Putamen (tissue), 1 donor: ENCODE data around the gene FRMPD4.
"Not testable (repeated sequence)": the region's sequence is repeated elsewhere in the genome, so short reads cannot be mapped to it uniquely, and the experiment has no call there.

Source experiments
- DNase-seq: peaks from one replicate; pipeline ENCODE4 v3.0.0-alpha.2; 2016; ENCODE audit warnings: low spot score

FRMPD4 gene

GRCh38 chrX:12138361-12139313 lies at the start of gene FRMPD4:
Gene FRMPD4 (plus strand): TSS chrX:12138473. CDS start chrX:12138972, 499 bp downstream.
- peak; percentile 21 for DNase-seq

DNA sequence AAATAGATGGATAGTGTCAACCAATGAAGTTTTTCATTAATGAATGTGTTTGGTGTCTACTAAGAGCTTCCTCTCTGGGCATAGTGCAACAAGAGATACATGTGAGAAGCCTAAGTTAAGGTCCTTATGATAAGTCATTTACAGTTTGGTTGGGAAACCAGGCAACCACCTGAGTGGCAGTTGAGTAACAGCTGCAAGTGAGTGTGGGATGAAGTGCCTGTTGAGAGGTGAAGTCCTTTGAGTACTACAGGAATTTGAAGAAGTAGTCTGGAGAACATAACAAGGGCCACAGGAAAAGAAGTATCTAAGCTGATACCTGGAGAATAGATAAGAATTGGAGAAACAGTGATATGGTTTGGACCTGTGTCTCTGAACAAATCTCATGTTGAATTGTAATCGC lies 48.5 kb upstream of the FRMPD4 start:
- no peak for DNase-seq

GRCh38 chrX:12113321-12113720 lies 25.0 kb upstream of the FRMPD4 start:
- no peak for DNase-seq

- DNase-seq, result no peak
Measured at GRCh38 chrX:12115377-12115776, 22.9 kb upstream of the FRMPD4 start.

GRCh38 chrX:12118134-12118533 lies 20.1 kb upstream of the FRMPD4 start:
- DNase-seq, result no peak

GRCh38 chrX:12128017-12128416 lies 10.3 kb upstream of the FRMPD4 start:
- no peak for DNase-seq

DNA sequence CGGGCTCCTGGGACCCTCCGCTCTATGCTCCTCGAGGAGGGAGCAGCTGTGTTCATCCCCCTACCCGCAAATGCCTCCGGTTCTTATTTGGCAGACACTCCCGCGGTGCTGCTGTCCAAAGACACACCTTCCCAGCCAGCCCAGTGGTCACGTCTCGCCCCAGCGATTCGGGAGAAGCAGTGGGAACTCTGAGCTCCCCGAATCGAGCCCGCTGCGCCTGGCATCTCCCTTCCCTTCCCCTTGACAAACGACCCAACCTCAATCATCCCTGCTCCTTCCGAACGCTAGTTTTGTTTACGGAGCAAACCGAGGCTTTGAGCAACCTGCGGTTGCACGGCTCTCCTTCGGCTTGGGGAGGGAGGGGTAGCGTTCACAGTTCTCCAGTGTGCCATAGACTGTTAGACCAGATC lies 317 bp upstream of the FRMPD4 start:
- no peak for DNase-seq

- no peak for DNase-seq
Measured at GRCh38 chrX:12139934-12140611, 1.8 kb downstream of the FRMPD4 start.

- no peak for DNase-seq
Measured at GRCh38 chrX:12141511-12141910, 3.2 kb downstream of the FRMPD4 start.

DNA sequence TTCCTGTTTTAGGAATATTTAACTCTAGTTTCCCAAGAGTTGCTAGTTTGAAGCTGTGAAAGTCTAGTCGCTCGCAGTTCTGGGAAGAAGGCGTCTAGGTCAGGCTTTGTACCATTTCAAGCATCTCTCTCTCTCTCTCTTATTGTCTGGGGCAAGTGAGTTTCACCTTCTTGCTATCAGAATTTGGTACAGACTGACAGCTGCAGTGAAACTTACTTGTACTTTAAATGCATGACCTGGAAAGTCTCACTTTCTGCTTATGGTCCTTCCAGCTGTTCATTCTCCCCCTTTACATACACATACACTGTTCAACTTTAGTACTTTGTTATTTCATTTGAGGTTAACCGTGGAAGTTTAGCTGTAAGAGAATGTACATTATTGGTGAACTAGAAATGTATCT lies 4.4 kb downstream of the FRMPD4 start:
- DNase-seq, result no peak

DNA sequence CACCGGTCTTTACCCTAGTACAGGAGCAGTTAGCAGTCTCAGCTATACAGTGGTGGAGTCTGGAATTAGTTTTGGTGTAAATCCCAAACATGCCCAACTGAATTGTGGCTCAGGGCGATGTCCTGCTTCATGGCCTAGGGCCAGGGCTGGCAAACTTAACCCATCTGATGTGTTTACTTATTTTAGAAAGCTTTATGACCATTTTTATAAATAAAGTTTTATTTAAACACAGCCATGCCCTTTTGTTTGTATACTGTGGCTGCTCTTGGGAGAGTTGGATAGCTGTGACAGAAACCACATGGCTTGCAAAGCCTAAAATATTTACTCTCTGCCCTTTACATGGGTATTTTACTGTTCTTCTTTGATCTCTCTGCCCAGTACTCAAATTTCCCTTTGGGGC lies 7.1 kb downstream of the FRMPD4 start:
- DNase-seq, result no peak

DNA sequence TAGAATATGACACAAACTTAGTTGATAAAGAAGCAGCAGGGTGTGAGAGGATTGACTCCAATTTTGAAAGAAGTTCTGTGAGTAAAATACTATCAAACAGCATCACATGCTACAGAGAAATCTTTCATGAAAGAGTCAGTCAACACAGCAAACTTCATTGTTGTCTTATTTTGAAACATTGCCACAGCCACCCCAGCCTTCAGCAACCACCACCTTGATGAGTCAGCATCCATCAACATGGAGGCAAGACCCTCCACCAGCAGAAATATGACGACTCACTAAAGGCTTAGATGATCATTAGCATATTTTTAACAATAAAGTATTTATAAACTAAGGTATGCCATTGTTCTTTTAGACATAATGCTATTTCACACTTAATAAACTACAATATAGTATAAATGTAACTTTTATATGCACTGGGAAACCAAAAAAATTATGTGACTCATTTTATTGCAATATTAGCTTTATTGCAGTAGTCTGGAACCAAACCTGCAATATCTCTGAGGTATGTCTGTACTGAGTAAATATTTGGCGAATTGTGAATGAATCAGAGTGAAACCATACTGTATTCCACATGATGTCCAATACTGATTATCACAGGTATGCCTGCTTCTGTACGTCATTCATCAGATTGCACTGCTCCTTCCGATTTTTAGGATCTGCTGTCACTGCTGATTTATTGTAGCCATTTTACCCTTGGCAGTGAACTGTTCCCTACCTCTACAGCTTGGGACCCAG lies 11.6 kb downstream of the FRMPD4 start:
- no peak for DNase-seq

- DNase-seq, result no peak
Measured at GRCh38 chrX:12153317-12153716, 15.0 kb downstream of the FRMPD4 start.

- no peak for DNase-seq
Measured at GRCh38 chrX:12153741-12154140, 15.5 kb downstream of the FRMPD4 start.

- no peak for DNase-seq
Measured at GRCh38 chrX:12159799-12160198, 21.5 kb downstream of the FRMPD4 start.

GRCh38 chrX:12162420-12162819 lies 24.1 kb downstream of the FRMPD4 start:
- DNase-seq, result no peak

DNA sequence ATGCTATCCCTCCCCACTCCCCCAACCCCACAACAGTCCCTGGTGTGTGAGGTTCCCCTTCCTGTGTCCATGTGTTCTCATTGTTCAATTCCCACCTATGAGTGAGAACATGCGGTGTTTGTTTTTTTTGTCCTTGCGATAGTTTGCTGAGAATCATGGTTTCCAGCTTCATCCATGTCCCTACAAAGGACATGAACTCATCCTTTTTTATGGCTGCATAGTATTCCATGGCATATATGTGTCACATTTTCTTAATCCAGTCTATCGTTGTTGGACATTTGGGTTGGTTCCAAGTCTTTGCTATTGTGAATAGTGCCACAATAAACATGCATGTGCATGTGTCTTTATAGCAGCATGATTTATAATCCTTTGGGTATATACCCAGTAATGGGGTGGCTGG lies 25.9 kb downstream of the FRMPD4 start:
- not testable (repeated sequence) for DNase-seq

DNA sequence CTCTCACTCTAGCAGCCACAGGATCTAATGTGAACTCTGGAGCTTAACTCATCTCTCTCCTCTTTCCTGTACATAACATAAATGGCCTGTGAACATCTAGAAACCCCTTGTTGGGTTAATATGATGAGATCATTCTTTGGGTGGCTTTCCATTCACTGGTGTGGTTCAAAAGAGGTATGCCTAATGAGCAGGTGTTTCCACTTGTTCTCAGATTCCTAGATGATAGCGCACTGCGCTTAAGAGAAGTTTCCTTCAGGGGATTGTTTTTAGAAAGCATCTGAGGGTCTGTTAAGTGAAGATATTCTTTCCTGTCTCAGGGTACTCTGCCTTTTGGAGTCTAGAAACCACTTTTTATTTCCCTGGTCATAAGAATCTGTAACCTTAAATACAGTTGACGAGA lies 32.5 kb downstream of the FRMPD4 start:
- DNase-seq, result no peak

DNA sequence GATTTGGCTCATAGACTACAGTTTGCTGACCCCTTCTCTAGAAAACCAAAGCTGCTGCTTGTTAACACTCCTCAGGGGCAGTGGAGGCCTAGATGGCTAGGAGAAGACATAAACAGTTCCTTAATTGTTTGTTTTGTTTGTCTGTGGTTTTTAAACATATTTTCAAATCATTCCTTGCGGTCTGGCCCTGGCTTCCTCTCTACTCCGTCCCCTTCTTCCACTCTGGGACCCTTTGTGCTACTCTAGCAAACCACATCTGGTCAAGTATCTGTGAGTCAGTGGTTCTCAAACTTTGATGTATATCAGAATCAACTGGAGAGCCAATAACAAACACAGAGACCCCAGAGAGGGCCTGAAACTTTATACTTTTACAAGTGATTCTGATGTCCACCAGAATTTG lies 36.1 kb downstream of the FRMPD4 start:
- no peak for DNase-seq

DNA sequence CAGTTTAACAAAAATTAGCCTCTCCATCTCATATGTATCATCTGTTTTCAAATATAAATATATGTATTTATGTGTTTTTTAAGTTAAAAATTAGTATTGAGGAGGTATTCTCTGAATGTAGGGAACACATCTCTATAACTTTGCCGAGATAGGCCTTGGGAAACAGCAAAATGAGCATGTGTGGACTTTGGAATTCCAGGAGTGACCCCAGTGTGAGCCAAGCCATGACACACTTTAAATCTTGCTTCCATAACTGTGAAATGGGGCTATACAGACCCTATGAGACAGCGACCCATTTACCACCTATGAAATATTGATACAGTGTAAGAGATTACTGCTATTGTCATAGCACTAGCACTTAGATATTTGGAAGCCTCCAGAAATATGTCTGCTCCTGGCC lies 58.8 kb downstream of the FRMPD4 start:
- DNase-seq, result no peak

DNA sequence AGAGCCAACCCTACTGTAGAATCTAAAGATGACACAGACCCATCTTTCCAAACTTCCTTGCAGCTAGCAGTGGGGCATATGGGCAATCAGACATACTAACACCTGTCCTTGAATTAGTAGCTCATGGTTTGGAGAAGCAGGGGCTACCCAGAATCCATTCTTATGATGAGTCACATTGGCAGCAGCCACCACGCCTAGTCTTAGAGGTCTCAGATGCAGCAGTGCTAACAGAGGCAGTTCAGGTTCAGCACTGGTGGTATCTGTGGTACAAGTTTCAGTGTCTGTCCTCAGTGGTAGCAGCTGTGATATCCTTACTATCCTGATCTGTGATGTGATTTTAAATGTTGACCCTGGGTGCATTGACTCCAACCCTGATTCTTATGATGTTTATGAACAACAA lies 68.1 kb downstream of the FRMPD4 start:
- no peak for DNase-seq

- no peak for DNase-seq
Measured at GRCh38 chrX:12210196-12210815, 72.0 kb downstream of the FRMPD4 start.
